GM18907 (cell line): ENCODE data around the gene HAP1.
"Not testable (repeated sequence)": the region's sequence is repeated elsewhere in the genome, so short reads cannot be mapped to it uniquely, and the experiment has no call there.

Source experiments
- ATAC-seq: cut with Tn5 transposase; IDR thresholded peaks from one replicate; pipeline ENCODE4 v1.9.1; 2021; ENCODE audit warnings: mild to moderate bottlenecking, moderate library complexity; ENCODE audit not compliant: unreplicated experiment

The HAP1 gene, protein sequence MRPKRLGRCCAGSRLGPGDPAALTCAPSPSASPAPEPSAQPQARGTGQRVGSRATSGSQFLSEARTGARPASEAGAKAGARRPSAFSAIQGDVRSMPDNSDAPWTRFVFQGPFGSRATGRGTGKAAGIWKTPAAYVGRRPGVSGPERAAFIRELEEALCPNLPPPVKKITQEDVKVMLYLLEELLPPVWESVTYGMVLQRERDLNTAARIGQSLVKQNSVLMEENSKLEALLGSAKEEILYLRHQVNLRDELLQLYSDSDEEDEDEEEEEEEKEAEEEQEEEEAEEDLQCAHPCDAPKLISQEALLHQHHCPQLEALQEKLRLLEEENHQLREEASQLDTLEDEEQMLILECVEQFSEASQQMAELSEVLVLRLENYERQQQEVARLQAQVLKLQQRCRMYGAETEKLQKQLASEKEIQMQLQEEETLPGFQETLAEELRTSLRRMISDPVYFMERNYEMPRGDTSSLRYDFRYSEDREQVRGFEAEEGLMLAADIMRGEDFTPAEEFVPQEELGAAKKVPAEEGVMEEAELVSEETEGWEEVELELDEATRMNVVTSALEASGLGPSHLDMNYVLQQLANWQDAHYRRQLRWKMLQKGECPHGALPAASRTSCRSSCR

GRCh38 chr17:41734139-41734948 lies at the start of gene HAP1:
Gene HAP1, minus strand, starts transcription at chr17:41734643. Its CDS starts 9 bp downstream, at chr17:41734634.
- ATAC-seq, result no peak

- ATAC-seq, result no peak
These were observed 47.7 kb upstream of the HAP1 start for GRCh38 chr17:41782142-41782541.

DNA sequence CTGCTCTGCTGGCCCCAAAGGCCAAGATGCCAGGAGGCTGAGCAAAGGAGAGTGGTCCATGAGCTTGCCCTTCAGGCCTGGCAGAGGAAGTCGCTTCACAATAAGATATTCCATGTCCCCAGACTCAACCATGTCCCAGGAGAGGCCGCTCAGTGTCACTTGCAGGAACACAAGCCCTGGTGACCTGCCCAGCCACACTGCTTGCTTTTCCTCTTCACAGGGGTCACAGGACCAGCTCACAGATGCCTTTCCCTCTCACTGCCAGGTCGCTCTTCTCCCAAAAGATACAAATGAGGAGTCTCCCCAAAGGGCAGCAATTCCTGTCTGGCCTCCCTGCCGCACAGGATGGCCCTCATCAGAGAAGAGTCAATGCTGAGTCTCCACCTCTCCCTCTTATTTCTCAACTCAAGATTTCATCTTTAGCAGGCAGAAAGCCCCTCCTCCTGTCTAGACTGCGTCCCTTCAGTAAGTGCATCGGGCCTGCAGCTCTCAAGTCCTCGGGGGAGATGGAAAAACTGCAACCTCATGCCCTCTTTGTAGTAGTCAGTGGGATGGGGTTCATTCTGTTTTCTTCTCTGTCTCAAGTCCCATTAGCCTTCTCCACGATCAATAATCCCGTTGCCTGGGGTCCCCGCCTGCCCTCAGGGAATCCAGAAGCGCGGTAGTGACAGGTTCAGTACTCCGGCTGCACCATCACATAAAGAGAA lies 47.1 kb upstream of the HAP1 start:
- no peak for ATAC-seq

- no peak for ATAC-seq
These were observed 45.5 kb upstream of the HAP1 start for GRCh38 chr17:41779954-41780353.

DNA sequence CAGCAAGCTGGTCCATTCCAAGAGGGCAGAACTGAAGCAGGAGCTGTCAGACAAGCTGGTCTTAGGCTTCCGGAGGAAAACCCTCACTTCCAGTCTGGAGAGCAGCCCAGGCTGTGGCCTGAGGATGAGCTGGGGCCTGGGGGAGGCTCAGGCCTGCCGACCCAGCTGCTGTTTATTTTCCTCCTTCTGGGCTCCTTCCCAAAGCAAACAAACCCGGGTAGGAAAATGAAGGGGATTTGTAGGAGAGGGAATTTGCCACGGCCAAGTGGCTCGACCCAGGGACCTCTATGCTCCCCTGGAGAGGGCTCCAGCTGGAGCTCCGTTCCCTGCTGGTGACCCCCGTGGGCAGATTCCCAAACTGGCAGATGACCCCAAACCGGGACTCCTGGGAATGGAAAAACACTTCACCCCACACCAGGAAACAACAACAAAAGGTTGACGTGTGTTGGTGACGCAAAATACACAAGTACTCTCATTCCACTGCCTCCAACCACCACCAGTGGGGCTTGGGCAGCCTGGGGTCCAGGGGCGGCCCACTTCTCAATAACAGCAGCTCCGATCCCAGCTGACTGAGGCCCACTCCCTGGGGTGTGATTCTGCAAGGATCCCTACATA lies 43.2 kb upstream of the HAP1 start:
- no peak for ATAC-seq

DNA sequence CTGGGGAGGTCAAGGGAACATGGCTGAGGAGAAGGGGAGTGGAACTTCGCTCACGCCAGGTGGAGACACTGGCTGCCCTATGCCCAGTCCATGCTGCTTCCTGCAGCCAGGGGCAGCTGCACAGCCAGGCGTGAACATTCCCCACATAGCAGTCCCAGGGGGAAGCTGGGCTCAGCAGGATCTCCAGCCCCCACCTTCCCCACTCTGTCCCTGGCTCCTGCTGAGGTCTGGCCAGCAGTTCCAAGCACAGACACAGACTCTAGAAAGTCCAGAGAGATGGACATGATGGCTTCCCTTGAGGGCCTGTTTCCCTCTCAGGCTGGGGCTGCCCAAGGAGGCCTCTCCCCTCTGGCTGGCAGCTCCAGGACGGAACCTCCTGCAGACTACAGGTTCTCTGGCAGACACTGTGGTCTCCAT lies 42.7 kb upstream of the HAP1 start:
- no peak for ATAC-seq

DNA sequence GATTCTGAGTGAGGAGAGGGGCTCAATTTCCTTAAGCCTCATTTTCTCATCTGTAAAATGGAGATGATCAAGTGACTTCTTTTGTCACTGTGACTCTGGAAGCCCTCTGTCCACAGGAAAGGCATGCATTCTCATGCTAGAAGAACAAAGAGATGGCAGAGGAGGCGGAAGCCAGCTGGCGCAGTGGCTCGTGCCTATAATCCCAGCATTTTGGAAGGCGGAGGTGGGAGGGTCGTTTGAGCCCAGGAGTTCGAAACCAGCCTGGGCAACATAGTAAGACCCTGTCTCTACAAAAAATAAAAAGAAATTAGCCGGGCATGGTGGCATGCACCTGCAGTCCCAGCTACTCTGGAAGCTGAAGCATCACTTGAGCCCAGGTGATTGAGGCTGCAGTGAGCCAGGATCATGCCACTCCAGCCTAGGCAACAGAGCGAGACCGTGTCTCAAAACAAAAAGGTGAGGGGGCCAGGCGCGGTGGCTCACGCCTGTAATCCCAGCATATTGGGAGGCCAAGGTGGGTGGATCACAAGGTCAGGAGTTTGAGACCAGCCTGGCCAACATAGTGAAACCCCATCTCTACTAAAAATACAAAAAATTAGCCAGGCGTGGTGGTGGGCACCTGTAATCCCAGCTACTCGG lies 41.9 kb upstream of the HAP1 start:
- ATAC-seq, result not testable (repeated sequence)

- no peak for ATAC-seq
These were observed 41.2 kb upstream of the HAP1 start for GRCh38 chr17:41775394-41776226.

DNA sequence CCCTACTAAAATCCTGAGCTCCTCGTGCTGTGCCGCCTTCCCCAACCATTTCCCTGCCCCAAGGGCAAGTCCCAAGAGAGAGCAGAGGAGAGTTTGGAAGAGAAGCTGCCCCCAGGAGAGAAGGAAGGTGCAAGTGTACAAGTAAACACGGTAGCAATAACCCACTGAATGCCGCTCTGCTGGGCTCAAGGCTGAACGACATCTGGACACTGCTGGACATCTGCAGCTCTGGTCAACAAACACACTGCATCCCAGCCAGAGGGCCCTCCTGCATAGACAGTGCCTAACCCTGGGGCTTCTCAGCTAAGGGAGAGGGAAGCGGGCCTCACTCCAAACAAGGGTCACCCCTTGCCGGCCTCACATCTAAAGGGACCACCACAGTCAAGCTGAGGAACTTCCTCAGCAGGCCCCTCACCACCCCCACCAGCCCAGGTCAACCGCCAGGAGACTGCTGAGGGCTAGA lies 39.3 kb upstream of the HAP1 start:
- ATAC-seq, result no peak

- ATAC-seq, result no peak
These were observed 38.7 kb upstream of the HAP1 start for GRCh38 chr17:41773190-41773588.

- no peak for ATAC-seq
These were observed 38.2 kb upstream of the HAP1 start for GRCh38 chr17:41772586-41773189.

- ATAC-seq, result no peak
These were observed 37.8 kb upstream of the HAP1 start for GRCh38 chr17:41772218-41772585.

DNA sequence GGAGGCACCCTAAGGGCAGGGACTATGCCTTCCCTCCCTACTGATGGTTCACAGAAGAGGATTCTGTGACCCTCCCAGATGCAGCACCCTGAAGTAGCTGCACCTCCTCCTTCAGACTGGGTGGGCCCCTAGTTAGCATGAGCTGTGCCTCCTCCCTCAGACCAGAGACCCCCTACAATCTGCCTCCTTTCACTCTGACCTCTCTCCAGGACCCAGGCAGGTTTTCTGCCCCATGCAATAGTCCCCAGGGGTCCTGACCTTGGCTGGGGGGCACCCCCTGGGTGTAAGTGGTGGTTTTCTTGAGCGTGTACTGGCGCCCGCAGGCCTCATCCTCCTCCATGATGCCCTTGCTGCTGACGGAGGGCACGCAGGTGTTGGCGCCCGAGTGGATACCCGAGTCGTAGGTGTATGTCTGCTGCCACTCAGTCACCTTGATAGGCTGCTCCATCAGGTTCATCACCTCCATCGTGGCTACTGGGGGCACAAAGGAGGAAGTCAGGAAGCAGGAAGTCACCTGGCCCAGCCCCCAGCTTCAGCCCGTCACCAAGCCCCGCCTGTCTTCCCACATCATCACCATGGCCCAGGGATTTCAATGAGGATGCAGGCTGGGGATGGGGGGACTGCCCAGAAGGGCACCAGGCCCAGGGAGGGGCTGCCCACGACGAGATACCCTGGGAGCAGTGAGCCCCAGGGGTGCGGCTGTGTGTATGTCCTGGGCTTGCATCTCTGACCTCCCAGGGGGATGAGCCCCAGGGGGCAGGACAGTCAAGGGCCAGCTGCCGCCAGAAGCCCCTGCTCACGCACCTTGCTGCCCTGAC lies 37.2 kb upstream of the HAP1 start:
- ATAC-seq, result no peak

- no peak for ATAC-seq
These were observed 35.5 kb upstream of the HAP1 start for GRCh38 chr17:41769985-41770384.

DNA sequence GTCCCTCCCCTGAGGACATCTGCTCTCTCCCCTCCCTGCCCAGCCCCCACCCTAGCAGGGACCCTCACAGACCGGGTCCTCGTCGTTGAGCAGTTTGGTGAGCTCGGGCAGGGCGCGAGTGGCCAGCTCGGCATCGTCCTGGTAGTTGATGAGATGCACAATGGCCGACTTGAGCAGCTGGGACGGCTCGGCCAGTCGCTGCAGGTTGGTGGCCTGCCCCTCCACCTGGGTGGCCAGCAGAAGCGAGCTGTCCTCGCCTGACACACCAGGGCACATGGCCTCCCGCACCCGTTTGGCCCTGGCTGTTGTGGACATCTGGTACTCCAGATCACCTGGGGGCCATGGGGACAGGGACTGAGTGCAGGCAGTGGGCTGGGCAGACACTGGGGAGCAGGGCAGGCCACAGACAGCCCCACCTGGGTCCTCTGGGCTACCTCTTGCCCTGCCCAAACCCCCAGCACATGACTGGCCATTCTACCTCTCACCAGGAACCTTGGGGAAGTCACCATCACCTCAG lies 35.0 kb upstream of the HAP1 start:
- ATAC-seq, result no peak

- no peak for ATAC-seq
These were observed 34.3 kb upstream of the HAP1 start for GRCh38 chr17:41768682-41769288.

- no peak for ATAC-seq
These were observed 33.0 kb upstream of the HAP1 start for GRCh38 chr17:41767324-41768042.
